Measurements from ENCODE around the gene NUDT3.
A peak's percentile ranks its signal among the peaks of the same experiment; 100 is the strongest.
"Not testable (repeated sequence)": the region's sequence is repeated elsewhere in the genome, so short reads cannot be mapped to it uniquely, and the experiment has no call there.

NUDT3 gene

GRCh38 chr6:34259529-34260069 is 132.9 kb downstream of the NUDT3 start:
- DNase-seq = no peak

- DNase-seq = not testable (repeated sequence)
Measured at GRCh38 chr6:34252395-34252794, 140.1 kb downstream of the NUDT3 start.

- no peak for DNase-seq
Measured at GRCh38 chr6:34249469-34250261, 142.8 kb downstream of the NUDT3 start.

DNA sequence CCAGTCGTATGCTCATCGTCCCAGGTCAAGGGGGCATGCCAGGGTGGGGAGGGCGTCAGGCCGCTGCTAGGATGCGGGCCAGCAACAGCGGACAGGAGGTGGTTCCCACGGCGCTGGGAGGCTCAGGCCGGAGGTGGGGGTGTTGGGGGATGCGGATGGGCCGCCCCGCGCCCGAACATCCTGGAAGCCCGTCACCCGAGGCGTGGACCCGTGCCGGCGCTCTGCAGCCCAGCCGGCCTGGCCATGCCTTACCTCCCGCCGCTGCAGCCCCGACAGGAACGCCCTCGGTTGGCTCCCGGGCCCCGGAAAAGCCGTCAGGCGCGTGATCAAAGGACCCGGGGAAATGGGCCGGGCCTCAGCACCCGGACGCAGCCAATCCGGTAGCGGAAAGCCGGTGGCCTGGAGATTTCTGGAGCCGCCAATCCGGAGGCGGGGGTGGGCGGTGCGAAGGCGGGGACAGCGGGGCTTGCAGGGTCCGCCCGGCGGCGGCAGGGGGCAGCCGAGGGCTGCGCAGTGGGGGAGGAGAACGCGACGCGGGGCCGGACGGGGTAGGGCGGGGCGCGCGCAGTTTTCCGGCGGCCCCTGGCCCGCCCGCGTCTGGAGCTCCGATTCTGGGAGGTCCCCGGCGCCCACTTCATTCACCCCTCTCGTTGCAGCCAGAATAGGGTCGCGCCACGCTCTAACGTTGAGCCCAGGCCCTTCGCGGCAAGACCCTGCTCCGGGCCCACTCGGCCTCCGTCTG is 143.6 kb downstream of the NUDT3 start, which contains the start of gene SMIM29:
SMIM29 (minus strand) TSS at position 280 of the 742 bp plus-strand sequence. CDS start 1,215 bp downstream, outside the sequence.
- DNase-seq = peak; percentile 83 to 99 (median 96)

DNA sequence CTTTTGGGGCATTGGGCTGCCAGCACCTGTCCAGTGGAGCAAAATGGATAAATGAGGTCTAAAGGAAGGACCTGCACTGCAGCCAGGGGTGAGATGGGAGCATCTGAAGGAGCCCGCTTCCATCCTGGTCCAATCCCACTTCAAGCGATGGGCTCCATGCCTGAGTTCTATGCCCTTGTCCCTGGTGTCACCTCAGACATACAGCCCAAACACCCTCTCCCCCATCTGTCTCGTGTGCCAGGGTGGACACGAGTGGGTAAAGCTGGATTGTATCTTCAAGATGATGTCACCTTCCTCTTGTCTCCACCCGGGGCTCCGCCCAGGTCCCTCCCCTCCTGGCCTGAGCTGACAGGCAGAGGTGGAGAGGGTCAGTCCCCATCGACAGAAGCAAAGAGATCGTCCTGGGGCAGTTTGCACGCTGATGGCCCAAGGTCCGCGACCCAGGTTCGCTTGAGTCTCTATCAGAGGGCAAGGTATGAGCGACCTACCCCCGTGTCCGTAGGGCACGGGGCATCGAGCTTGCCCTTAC is 144.2 kb downstream of the NUDT3 start:
- peak in 19 of 51 donors; percentile 18 to 71 (median 49) for DNase-seq

GRCh38 chr6:34247481-34248197 is 144.8 kb downstream of the NUDT3 start:
- no peak for DNase-seq

DNA sequence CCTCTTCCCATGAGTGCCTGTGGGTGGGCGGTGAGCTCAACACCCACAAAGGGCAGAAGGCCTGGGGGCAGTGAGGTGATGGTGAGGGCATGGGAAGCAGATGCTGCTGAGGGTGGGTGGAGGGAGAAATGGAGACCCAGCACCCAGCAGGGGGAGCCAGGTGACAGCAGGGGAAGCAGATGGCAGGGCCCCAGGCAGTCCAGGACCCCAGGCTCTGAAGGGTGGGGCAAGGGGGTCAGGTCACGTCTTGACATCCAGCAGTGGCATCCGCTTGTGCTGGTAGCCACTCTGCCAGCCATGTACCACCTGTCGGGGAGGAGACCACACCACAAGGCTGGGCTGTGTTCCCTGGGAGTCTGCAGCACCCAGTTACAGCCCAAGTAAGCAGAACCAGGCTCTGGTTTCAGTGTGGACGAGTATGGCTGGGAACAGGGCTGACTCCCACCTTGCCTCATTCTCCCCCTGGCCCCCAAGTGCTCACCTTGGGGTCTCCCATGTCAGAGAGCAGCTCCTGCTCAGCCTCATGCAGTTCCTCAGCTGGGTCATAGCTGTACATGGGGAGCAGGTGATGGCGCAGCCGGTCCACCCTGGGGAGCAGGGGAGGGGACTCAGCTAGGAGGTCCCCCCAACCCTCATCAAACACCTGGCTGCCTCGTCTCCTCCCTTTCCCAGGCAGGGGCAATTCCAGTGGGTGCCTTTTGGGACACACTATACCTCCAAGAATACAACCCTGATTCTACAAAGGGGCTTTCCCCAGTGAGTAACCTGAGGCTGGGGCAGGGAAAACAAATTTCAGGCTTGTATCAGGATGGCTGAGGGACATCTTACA is 145.7 kb downstream of the NUDT3 start:
- peak in 5 of 51 donors; percentile 11 to 28 (median 20) for DNase-seq

DNA sequence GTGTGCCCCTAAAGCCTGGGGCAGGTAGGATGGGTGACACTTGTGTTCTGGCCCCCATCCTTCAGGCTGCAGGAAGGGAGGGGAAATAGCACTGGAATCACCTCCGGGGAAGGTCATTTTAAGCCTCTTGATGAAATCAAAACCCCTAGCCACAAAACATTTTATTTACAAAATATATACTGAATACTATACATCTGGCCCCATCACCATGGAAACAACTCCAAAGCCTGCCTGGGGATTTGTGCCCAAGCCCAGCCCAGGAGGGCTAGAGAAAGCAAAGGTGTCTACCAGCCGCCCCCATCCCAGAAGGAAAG is 146.3 kb downstream of the NUDT3 start:
- no peak for DNase-seq

DNA sequence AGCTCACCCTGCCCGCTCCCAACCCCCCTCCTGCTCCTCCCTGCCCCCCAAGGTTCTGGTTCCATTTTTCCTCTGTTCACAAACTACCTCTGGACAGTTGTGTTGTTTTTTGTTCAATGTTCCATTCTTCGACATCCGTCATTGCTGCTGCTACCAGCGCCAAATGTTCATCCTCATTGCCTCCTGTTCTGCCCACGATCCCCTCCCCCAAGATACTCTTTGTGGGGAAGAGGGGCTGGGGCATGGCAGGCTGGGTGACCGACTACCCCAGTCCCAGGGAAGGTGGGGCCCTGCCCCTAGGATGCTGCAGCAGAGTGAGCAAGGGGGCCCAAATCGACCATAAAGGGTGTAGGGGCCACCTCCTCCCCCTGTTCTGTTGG is 146.7 kb downstream of the NUDT3 start:
- not testable (repeated sequence) for DNase-seq

DNA sequence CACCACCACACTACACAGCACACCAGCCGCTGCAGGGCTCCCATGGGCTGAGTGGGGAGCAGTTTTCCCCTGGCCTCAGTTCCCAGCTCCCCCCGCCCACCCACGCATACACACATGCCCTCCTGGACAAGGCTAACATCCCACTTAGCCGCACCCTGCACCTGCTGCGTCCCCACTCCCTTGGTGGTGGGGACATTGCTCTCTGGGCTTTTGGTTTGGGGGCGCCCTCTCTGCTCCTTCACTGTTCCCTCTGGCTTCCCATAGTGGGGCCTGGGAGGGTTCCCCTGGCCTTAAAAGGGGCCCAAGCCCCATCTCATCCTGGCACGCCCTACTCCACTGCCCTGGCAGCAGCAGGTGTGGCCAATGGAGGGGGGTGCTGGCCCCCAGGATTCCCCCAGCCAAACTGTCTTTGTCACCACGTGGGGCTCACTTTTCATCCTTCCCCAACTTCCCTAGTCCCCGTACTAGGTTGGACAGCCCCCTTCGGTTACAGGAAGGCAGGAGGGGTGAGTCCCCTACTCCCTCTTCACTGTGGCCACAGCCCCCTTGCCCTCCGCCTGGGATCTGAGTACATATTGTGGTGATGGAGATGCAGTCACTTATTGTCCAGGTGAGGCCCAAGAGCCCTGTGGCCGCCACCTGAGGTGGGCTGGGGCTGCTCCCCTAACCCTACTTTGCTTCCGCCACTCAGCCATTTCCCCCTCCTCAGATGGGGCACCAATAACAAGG is 147.3 kb downstream of the NUDT3 start:
- DNase-seq = not testable (repeated sequence)

DNA sequence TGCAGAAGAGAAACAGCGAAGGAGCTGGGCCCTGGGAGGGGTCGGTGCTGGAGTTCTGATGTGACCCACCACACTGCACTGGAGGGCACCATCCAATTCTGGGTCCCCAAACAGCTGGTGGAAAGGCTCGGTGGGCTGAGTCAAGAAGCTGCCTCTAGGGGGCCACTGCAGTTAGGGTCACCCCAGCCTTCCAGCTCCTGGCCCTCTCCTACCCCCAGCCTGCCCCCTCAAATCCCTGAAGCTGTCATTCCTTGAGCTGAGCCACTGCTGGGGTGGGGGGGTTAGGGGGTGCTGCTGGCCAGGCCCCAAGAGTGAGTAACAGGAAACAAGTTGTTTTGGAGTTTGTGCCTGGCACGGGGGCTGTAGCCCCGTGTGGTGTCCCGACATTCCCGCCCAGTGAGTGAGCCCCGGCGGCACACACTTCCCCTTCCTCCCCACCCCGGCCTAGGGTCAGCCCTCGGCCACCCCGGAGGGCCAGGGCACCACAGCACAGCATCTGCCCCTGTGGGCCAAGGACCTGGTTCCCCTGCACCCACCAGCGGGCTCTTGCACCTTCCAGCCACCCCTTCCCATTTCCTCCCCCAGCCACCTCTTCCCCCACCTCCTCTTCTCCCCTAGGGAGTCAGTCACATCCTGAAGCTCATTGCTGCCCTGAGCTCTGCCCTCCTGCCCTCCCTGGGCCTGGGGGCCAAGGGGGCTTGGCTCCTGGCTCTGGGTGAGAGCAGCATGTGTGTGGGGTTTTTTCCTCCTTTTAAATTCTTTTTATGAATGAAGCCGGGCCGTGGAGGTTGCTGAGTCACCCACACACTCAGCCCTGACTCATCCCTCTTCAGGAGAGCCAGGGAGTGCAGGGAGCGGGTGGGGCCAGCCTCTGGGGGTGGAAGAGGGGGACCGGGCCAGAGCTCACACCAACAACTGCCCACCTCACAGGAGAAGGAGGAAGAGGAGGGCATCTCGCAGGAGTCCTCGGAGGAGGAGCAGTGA is 148.3 kb downstream of the NUDT3 start:
- DNase-seq = peak in 22 of 51 donors; percentile 9 to 80 (median 50)

- DNase-seq = no peak
Measured at GRCh38 chr6:34243131-34243771, 149.2 kb downstream of the NUDT3 start.

GRCh38 chr6:34242252-34243130 is 150.0 kb downstream of the NUDT3 start:
- DNase-seq = no peak

DNA sequence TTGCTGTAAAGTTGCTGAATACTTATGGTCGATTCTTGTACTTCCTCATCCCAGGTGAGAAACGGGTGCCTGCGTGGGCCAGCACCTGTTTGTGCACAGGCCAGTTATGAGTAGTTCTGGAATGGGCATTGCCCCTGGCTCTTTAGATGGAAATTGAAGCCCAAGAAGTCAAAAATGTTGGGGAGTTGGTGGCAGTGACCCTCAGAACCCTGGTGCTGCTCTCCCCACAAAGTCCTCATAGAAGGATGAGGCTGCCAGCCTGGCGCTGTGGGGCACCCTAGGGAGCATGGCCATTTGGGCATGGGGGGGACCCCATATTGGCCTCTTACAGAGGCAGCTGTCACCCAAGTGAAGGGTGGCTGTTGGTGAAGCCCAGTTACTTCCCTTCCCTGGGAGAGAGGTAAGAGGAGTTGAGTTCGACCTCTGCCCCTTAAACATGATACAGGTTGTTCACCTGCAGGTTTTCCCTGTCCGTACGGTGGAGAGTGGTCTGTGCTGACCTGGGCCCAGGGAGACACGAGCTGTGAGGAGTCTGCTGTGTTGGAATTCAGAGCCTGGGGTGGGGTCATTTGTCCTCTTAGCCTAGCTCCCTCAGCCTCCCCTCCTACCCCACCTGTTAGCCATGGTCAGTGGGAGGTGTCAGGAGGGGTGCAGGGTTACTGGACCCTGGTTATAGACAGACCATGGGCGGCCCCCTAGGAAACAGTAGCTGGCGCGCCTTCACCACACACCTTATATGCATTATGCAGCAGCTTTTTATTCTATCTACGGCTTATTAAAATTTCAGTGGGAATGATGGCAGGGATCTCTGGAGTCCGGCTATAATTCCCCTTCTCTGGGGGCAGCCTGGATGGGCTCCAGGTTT is 150.9 kb downstream of the NUDT3 start:
- no peak for DNase-seq

DNA sequence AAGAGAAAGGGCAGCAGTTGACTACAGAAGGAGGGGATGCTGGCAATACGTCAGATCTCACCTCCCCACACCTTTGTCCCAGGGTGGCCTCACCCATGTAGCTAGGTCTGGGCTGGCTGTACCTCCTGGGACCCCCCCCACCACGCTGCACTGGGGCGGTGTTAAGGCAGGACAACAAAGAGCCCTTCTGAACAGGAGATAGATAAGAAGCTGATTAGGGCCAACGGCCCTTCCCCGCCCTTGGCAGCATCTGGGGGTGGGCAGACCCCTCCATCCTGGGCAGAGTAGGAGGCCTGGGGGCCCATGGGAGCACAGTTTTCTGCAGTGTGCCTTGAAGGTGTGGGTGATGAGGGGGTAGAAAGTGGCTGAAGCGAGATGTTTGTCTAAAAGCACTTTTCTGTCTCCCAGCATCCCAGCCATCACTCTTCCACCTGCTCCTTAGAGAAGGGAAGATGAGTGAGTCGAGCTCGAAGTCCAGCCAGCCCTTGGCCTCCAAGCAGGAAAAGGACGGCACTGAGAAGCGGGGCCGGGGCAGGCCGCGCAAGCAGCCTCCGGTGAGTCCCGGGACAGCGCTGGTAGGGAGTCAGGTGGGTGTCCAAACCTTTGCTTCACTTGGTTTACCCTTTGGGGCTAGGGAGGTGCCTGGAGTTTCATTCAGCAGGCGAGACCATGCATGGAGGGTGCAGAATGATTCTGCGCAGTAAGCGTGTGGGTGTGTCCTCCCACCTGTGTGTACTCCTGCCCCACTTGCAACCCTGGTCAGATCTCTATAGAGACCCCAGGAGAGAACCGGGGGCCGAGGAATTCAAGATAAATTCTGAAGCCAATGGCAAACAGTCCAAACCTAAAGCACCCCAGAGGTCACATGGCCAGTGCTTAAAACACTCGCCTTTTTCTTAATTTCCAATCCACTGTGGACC is 151.9 kb downstream of the NUDT3 start:
- no peak for DNase-seq
